Right atrium auricular region (tissue), 2 donors: Measurements from ENCODE around the gene SH3PXD2B. TPM values are rescaled to one million over a fixed set of nuclear protein-coding genes. Genes with fewer than 3 reads are reported as not detected.
A peak's percentile ranks its signal among the peaks of the same experiment; 100 is the strongest.

Source experiments
- DNase-seq: peaks from one replicate; pipeline ENCODE4 v3.0.0-alpha.2; 2019; ENCODE audit warnings: low spot score
- H3K27ac ChIP-seq, 2 donors: fragments of 200-600 bp; sonication (generic); 1 replicate in 1 of 2; 2 replicates in 1 of 2; pipeline ENCODE4 v1.5.1; 2016 to 2019
- H3K27me3 ChIP-seq, 2 donors: fragments of 200-600 bp; sonication (generic); one replicate each; pipeline versions ENCODE4 v1.5.1 to v1.6.0; 2017 to 2019
- H3K36me3 ChIP-seq: fragments of 200-600 bp; sonication (generic); one replicate; pipeline ENCODE4 v1.5.1; 2016
- H3K4me1 ChIP-seq, 2 donors: fragments of 200-600 bp; sonication (generic); one replicate each; pipeline versions ENCODE4 v1.5.1 to v1.6.0; 2017 to 2019
- H3K4me3 ChIP-seq, 2 donors: fragments of 200-600 bp; sonication (generic); 1 replicate in 1 of 2; 2 replicates in 1 of 2; pipeline ENCODE4 v1.5.1; 2017 to 2019; ENCODE audit warnings: mild to moderate bottlenecking in 1 of 2, moderate library complexity in 1 of 2
- H3K9me3 ChIP-seq, 2 donors: fragments of 200-600 bp; sonication (generic); one replicate each; pipeline ENCODE4 v1.5.1; 2019
- CTCF ChIP-seq, 2 donors: fragments of 200-600 bp; sonication (generic); IDR thresholded peaks; one replicate each; pipeline ENCODE4 v1.5.1; 2019; ENCODE audit warnings: antibody characterized with exemption in 2 of 2
- total RNA-seq, 2 donors: library from RNA; depleted of rRNA; stranded (reverse); fragments of >200 nt; gene quantifications; one replicate each; pipeline ENCODE4 v1.1.0, GENCODE V29; 2016

SH3PXD2B gene
- total RNA-seq, 2 donors from 2014 or later = 7.2 to 13.9 TPM

GRCh38 chr5:172444626-172445365 is 9.5 kb downstream of the SH3PXD2B start:
- Histone ChIP-seq H3K36me3 (no peaks in the 10 kb centered on the region), H3K27ac (peak overlapping the region; percentile 60 to 79), H3K4me3 (no peak overlapping the region), H3K4me1 (peaks cover 0 to 60% of the 10 kb centered on the region in 2 donors), H3K27me3 (no peaks in the 10 kb centered on the region), H3K9me3 (no peaks in the 10 kb centered on the region)
- DNase-seq = no peak
- no peak for TF ChIP-seq CTCF (IDR thresholded peaks at IDR 0.05)

DNA sequence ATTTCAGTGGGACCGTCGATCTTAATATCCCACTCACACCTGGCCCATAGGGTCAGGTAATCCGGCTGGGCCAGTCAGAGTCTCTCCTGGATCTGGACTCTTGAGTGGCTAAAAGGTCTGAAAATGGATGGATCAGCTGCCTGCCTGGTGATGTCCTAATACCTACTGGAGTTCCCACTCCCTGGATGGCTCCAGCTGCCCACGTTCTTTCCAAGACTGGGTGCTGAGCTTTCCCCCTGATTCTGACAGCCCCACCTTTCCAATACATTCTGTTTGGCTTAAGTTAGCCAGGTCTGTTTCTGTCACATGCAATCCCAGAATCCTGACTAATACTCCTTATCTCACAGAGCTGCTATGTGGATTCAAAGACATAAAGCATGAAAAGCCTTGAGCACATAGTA is 10.2 kb downstream of the SH3PXD2B start:
- Histone ChIP-seq H3K36me3 (no peaks in the 10 kb centered on the region), H3K27ac (peak overlapping the region; percentile 60 to 79), H3K27me3 (no peaks in the 10 kb centered on the region), H3K9me3 (no peaks in the 10 kb centered on the region), H3K4me1 (peaks cover 0 to 60% of the 10 kb centered on the region in 2 donors), H3K4me3 (no peak overlapping the region)
- DNase-seq = no peak
- no peak for TF ChIP-seq CTCF (IDR thresholded peaks at IDR 0.05)

DNA sequence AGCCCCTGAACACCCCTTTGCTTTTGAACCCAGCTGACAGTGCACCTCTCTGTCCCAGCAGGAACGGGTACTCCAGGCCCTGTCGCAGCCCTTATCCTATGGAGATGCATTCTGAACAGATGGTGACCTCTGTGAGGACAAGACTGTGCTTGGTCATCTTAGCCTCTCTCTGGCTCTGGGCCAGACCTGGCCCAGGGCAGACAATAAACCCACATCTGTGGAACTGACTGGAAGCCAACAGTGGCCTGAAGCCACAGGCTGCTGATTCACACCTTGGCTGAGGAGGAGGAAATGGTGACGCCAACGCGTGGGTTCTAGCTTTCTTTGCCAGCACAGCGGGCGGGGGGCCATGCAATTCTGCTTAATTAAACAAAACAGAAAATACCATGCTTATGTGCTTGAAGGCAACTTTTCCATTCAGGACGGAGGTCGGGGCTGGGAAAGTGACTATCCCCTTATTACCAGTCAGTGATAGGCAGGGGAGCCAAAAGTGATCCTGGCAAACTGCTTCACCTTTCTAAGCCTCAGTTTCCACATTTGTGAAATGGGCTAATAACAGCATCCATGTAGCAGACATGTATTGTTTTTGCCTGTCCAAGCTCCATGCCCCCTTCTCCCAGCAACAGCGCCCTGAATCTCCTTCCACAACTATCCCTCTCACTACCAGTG is 10.8 kb downstream of the SH3PXD2B start:
- H3K4me1 ChIP-seq = peaks cover 0 to 61% of the 10 kb centered on the region in 2 donors
- H3K4me3 ChIP-seq = no peak overlapping the region
- no peaks in the 10 kb centered on the region for H3K9me3 ChIP-seq
- peak overlapping the region; percentile 60 to 79 for H3K27ac ChIP-seq
- no peaks in the 10 kb centered on the region for H3K36me3 ChIP-seq
- peak; percentile 95 for DNase-seq
- no peaks in the 10 kb centered on the region for H3K27me3 ChIP-seq
- no peak for TF ChIP-seq CTCF (IDR thresholded peaks at IDR 0.05)

- no peak for DNase-seq
- no peaks in the 10 kb centered on the region for H3K9me3 ChIP-seq
- H3K4me1 ChIP-seq = peaks cover 0 to 65% of the 10 kb centered on the region in 2 donors
- H3K27ac ChIP-seq = peak overlapping the region; percentile 60 to 79
- no peaks in the 10 kb centered on the region for H3K36me3 ChIP-seq
- no peak for TF ChIP-seq CTCF (IDR thresholded peaks at IDR 0.05)
- no peaks in the 10 kb centered on the region for H3K27me3 ChIP-seq
- no peak overlapping the region for H3K4me3 ChIP-seq
These were observed 11.7 kb downstream of the SH3PXD2B start for GRCh38 chr5:172442592-172442991.

- Histone ChIP-seq H3K9me3 (no peaks in the 10 kb centered on the region), H3K4me3 (no peak overlapping the region), H3K27ac (peak overlapping the region; percentile 50 to 79), H3K4me1 (peaks cover 0 to 65% of the 10 kb centered on the region in 2 donors), H3K27me3 (no peaks in the 10 kb centered on the region), H3K36me3 (no peaks in the 10 kb centered on the region)
- no peak for TF ChIP-seq CTCF (IDR thresholded peaks at IDR 0.05)
- peak; percentile 95 for DNase-seq
These were observed 13.0 kb downstream of the SH3PXD2B start for GRCh38 chr5:172441262-172441751.
